HepG2 (cell line): ENCODE results near the gene DIS3L2. TPM values are rescaled to one million over a fixed set of nuclear protein-coding genes. Genes with fewer than 3 reads are reported as not detected.

Source experiments
- ATAC-seq: fragments of 200-7000 bp; cut with Tn5 transposase; 3 replicates; pipeline ENCODE4 v1.9.1; 2020; ENCODE audit warnings: mild to moderate bottlenecking, moderate library complexity
- BruUV-seq: library from RNA; stranded (reverse); fragments of 400-500 nt; replicated peaks from 2 replicates; lab custom pipeline; 2021; lab: Mats Ljungman, UMichigan
- CTCF ChIA-PET: fragments of 300-600 bp; formaldehyde crosslinking; extraction: SDS; loops from one replicate; lab custom pipeline; 2021; ENCODE audit warnings: low total read pairs, inconsistent platforms, low intra/inter-chr PET ratio; lab: Yijun Ruan, JAX
- POLR2A ChIA-PET: fragments of 350-600 bp; sonication (Branson Sonifier 250); formaldehyde crosslinking; loops from one replicate; lab custom pipeline; 2020; ENCODE audit warnings: antibody characterized with exemption, inconsistent platforms; lab: Yijun Ruan, JAX
- DNase-seq: peaks from one replicate; pipeline ENCODE4 v3.0.0-alpha.2; 2015; ENCODE audit warnings: low spot score
- FAIRE-seq: peaks from 3 replicates; lab custom pipeline; 2011; peaks lifted over from hg19 to GRCh38; lab: Jason Lieb, UNC
- H2AFZ ChIP-seq: one replicate; pipeline ENCODE4 v1.6.1; 2011; ENCODE audit warnings: low read length, inconsistent platforms
- H3K27ac ChIP-seq: fragments of 300-600 bp; 3 replicates; pipeline ENCODE4 v1.8.0; 2011; ENCODE audit warnings: mixed run types, mild to moderate bottlenecking, mixed read lengths, low read length, inconsistent platforms; ENCODE audit not compliant: insufficient read depth; ENCODE audit errors: extremely low read length
- H3K27me3 ChIP-seq, 2 experiments: fragments of 200-600 bp in 1 of 2; 2 replicates in 1 of 2; 3 replicates in 1 of 2; pipeline versions ENCODE4 v1.6.0 to v1.8.0; 2011; ENCODE audit warnings: low read length in 2 of 2, mild to moderate bottlenecking in 2 of 2, moderate library complexity in 2 of 2, inconsistent platforms in 1 of 2; ENCODE audit not compliant: insufficient read depth in 2 of 2, control insufficient read depth in 1 of 2
- H3K36me3 ChIP-seq, 2 experiments: fragments of 200-600 bp in 1 of 2; replicated peaks in 1 of 2; 2 replicates in 1 of 2; 3 replicates in 1 of 2; pipeline versions ENCODE4 v1.5.1 to v1.8.0; 2011; ENCODE audit warnings: low read length in 2 of 2, inconsistent platforms in 1 of 2; ENCODE audit not compliant: insufficient read depth in 2 of 2, control insufficient read depth in 1 of 2
- H3K4me1 ChIP-seq: 2 replicates; pipeline ENCODE4 v1.5.1; 2012; ENCODE audit warnings: low read length, inconsistent platforms; ENCODE audit not compliant: insufficient read depth
- H3K4me2 ChIP-seq: 2 replicates; pipeline ENCODE4 v1.6.0; 2011; ENCODE audit warnings: low read depth, low read length, inconsistent platforms
- H3K4me3 ChIP-seq, 3 experiments: fragments of 200-600 bp in 1 of 3; sonication (generic), shearing (Covaris generic) in 1 of 3; replicated peaks in 1 of 3; 2 replicates each; pipeline ENCODE4 v1.5.1; 2011 to 2016; ENCODE audit warnings: low read length in 3 of 3, inconsistent platforms in 2 of 3, low read depth in 2 of 3, mild to moderate bottlenecking in 2 of 3, control low read depth in 1 of 3, mixed read lengths in 1 of 3; ENCODE audit not compliant: insufficient read depth in 1 of 3
- H3K79me2 ChIP-seq: one replicate; pipeline ENCODE4 v1.6.1; 2011; ENCODE audit warnings: low read length, inconsistent platforms; ENCODE audit not compliant: insufficient read depth
- H3K9ac ChIP-seq: 2 replicates; pipeline ENCODE4 v1.6.0; 2011; ENCODE audit warnings: mild to moderate bottlenecking, low read depth, low read length, inconsistent platforms; ENCODE audit not compliant: insufficient read depth
- H3K9me3 ChIP-seq: 2 replicates; pipeline ENCODE4 v1.5.1; 2012; ENCODE audit warnings: mild to moderate bottlenecking, low read length
- H4K20me1 ChIP-seq: 2 replicates; pipeline ENCODE4 v1.6.0; 2011; ENCODE audit warnings: inconsistent platforms, mild to moderate bottlenecking, low read length, moderate library complexity; ENCODE audit not compliant: insufficient read depth
- EZH2 ChIP-seq: conservative IDR thresholded peaks from 2 replicates; pipeline ENCODE4 v1.6.1; 2012; ENCODE audit warnings: mild to moderate bottlenecking, low read depth, low read length, moderate library complexity
- JDP2 ChIP-seq: sonication (generic); formaldehyde crosslinking; IDR thresholded peaks from 2 replicates; pipeline ENCODE4 v1.8.1; 2022; ENCODE audit warnings: missing genetic modification reagents, borderline replicate concordance
- NR1H2 ChIP-seq: sonication (generic); formaldehyde crosslinking; IDR thresholded peaks from 2 replicates; pipeline ENCODE4 v1.8.1; 2022; ENCODE audit warnings: low read depth, missing genetic modification reagents, borderline replicate concordance
- PHF20 ChIP-seq: sonication (generic); formaldehyde crosslinking; IDR thresholded peaks from 2 replicates; pipeline ENCODE4 v1.5.0; 2020; ENCODE audit warnings: mild to moderate bottlenecking, missing genetic modification reagents
- REPIN1 ChIP-seq: sonication (generic); formaldehyde crosslinking; IDR thresholded peaks from 2 replicates; pipeline ENCODE4 v1.8.0; 2022; ENCODE audit warnings: missing genetic modification reagents, low read depth, mild to moderate bottlenecking, borderline replicate concordance
- SMC3 ChIP-seq: IDR thresholded peaks from 2 replicates; pipeline ENCODE4 v1.6.1; 2011; ENCODE audit warnings: low read length, improper control_type of control experiment
- ZC3H13 ChIP-seq: sonication (generic); formaldehyde crosslinking; IDR thresholded peaks from 2 replicates; pipeline ENCODE4 v1.8.1; 2023; ENCODE audit warnings: mild to moderate bottlenecking, missing genetic modification reagents, moderate library complexity
- ZFP41 ChIP-seq: sonication (generic); formaldehyde crosslinking; IDR thresholded peaks from 2 replicates; pipeline ENCODE4 v1.4.0; 2020; ENCODE audit warnings: mild to moderate bottlenecking, missing genetic modification reagents, borderline replicate concordance
- ZFP90 ChIP-seq: sonication (generic); formaldehyde crosslinking; IDR thresholded peaks from 2 replicates; pipeline ENCODE4 v1.8.0; 2022; ENCODE audit warnings: missing genetic modification reagents, mild to moderate bottlenecking, inconsistent platforms, borderline replicate concordance
- ZNF430 ChIP-seq: sonication (generic); formaldehyde crosslinking; IDR thresholded peaks from 2 replicates; pipeline ENCODE4 v1.9.0; 2021; ENCODE audit warnings: mild to moderate bottlenecking, missing genetic modification reagents
- ZNF605 ChIP-seq: sonication (generic); formaldehyde crosslinking; IDR thresholded peaks from 2 replicates; pipeline ENCODE4 v1.8.0; 2022; ENCODE audit warnings: mild to moderate bottlenecking, missing genetic modification reagents
- ZSCAN31 ChIP-seq: sonication (generic); formaldehyde crosslinking; IDR thresholded peaks from 2 replicates; pipeline ENCODE4 v1.5.0; 2020; ENCODE audit warnings: low read depth, mild to moderate bottlenecking, missing genetic modification reagents
- WGBS: methylation state at CpG from one replicate; pipeline ENCODE4 v1.1.6; 2017; ENCODE audit warnings: low lambda C conversion rate; 5-methylcytosine and 5-hydroxymethylcytosine counted together
- in situ Hi-C: cut with HindIII; loops from 2 replicates; pipeline ENCODE4 v1.10.0; 2017; ENCODE audit warnings: low pct_unique_long_range_greater_than_20kb; ENCODE audit not compliant: extremely low pct_ligation_motif_present
- intact Hi-C: fragments of 100-400 bp; cut with micrococcal nuclease; formaldehyde crosslinking; loops from one replicate; pipeline ENCODE4 v1.10.0; 2022; ENCODE audit not compliant: unreplicated experiment
- polyA plus RNA-seq, 8 experiments: library from polyadenylated mRNA; depleted of rRNA in 3 of 8; stranded (reverse) in 7 of 8; unstranded in 1 of 8; fragments of >200 nt; fragmentation: Illumina TruSeq in 4 of 8; extraction: Trizol in 4 of 8; gene quantifications; 2 replicates each; pipeline versions ENCODE4 v1.2.1 to v1.2.3, GENCODE V29; 2011 to 2016; ENCODE audit warnings: low read depth in 4 of 8, missing spikeins in 1 of 8, mixed read lengths in 1 of 8; ENCODE audit not compliant: insufficient read depth in 1 of 8
- total RNA-seq, 5 experiments: library from RNA; depleted of rRNA; stranded (reverse); fragments of >200 nt; fragmentation: Illumina TruSeq; extraction: Trizol; gene quantifications; 2 replicates each; pipeline ENCODE4 v1.2.3, GENCODE V29; 2016; ENCODE audit warnings: low read depth in 1 of 5
- TF ChIP-seq, protein P1 (sequence below): sonication (generic); formaldehyde crosslinking; IDR thresholded peaks from 2 replicates; pipeline ENCODE4 v1.4.0; 2020; ENCODE audit warnings: missing genetic modification reagents
- TF ChIP-seq, protein P2 (sequence below): sonication (generic); formaldehyde crosslinking; IDR thresholded peaks from 2 replicates; pipeline ENCODE4 v1.8.0; 2023; ENCODE audit warnings: mild to moderate bottlenecking, missing genetic modification reagents
- TF ChIP-seq, protein P3 (sequence below): sonication (generic); formaldehyde crosslinking; conservative IDR thresholded peaks from 2 replicates; pipeline ENCODE4 v1.8.1; 2023; ENCODE audit warnings: missing genetic modification reagents

DIS3L2 gene
- total and polyA plus RNA-seq, 2 of the 13 experiments (the other 11 are each of a cell fraction or from before 2014, with no cell fraction given), result 7.0 to 23.9 TPM

DNA sequence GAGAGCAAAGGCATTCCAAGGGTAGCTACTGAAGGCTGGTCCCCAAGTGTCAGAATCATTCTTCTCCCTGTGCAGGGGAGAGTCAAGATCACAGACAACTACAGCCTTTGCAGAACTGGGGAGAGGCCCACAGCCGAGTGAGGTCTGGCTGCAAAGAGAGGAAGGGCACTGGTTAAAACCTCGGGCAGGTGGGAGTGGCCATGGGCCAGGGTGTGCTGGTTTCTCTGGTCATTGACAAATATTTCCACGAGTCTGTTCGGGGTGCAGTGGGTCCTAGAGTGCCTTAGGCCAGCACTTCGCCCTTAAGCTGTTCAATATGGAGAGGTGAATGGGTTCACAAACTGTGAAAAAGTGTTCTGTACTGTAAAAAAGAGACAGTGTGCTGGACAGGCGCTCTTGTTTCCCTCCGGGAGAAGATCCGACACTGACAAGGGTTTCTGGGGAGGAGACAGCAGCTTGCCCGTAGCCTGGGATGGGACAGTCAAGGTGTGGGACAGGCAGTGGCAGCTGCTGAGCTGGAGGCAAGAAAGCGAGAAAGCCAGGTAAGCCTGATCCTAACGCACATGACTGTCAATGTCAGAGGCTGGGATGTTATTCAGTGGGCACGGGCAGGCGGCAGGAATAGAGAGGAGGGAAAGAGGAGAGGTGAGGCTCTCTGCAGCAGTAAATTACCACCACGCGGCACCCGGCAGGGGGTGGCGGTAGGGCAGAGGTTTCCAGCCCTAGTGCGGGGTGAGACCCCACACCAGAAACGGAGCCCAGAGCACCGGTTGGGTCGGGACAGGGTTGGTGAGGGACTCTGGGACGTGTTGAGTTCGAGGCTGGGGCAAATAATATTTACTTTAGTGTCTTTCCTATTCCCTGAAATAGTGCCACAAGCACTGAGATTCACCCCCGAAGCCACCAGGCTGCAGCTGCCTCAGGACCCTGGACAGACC is 37.3 kb upstream of the DIS3L2 start:
- TF ChIP-seq JDP2 (CRISPR knock-in tag), result no peak
- TF ChIP-seq ZC3H13 (CRISPR knock-in tag), result 0 out of 2 replicates have a peak, but pooled peaks have one; percentile 27
- TF ChIP-seq ZNF605 (CRISPR knock-in tag), result 0 out of 2 replicates have a peak, but pooled peaks have one; percentile 6
- TF ChIP-seq, protein P1, sequence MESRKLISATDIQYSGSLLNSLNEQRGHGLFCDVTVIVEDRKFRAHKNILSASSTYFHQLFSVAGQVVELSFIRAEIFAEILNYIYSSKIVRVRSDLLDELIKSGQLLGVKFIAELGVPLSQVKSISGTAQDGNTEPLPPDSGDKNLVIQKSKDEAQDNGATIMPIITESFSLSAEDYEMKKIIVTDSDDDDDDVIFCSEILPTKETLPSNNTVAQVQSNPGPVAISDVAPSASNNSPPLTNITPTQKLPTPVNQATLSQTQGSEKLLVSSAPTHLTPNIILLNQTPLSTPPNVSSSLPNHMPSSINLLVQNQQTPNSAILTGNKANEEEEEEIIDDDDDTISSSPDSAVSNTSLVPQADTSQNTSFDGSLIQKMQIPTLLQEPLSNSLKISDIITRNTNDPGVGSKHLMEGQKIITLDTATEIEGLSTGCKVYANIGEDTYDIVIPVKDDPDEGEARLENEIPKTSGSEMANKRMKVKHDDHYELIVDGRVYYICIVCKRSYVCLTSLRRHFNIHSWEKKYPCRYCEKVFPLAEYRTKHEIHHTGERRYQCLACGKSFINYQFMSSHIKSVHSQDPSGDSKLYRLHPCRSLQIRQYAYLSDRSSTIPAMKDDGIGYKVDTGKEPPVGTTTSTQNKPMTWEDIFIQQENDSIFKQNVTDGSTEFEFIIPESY (CRISPR knock-in tag), result 0 out of 2 replicates have a peak, but pooled peaks have one; percentile 5
- TF ChIP-seq, protein P2, sequence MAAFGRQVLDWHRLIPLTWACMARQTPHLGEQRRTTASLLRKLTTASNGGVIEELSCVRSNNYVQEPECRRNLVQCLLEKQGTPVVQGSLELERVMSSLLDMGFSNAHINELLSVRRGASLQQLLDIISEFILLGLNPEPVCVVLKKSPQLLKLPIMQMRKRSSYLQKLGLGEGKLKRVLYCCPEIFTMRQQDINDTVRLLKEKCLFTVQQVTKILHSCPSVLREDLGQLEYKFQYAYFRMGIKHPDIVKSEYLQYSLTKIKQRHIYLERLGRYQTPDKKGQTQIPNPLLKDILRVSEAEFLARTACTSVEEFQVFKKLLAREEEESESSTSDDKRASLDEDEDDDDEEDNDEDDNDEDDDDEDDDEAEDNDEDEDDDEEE, result no peak
- no peak for TF ChIP-seq PHF20 (CRISPR knock-in tag)
- TF ChIP-seq REPIN1 (CRISPR knock-in tag), result no peak
- TF ChIP-seq, protein P3, sequence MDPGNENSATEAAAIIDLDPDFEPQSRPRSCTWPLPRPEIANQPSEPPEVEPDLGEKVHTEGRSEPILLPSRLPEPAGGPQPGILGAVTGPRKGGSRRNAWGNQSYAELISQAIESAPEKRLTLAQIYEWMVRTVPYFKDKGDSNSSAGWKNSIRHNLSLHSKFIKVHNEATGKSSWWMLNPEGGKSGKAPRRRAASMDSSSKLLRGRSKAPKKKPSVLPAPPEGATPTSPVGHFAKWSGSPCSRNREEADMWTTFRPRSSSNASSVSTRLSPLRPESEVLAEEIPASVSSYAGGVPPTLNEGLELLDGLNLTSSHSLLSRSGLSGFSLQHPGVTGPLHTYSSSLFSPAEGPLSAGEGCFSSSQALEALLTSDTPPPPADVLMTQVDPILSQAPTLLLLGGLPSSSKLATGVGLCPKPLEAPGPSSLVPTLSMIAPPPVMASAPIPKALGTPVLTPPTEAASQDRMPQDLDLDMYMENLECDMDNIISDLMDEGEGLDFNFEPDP (CRISPR knock-in tag), result no peak
- TF ChIP-seq ZNF430, result 0 out of 2 replicates have a peak, but pooled peaks have one; percentile 22
- TF ChIP-seq NR1H2 (CRISPR knock-in tag), result 0 out of 2 replicates have a peak, but pooled peaks have one; percentile 24
- peak; percentile 41; the same call in 1 of the 2 replicates for TF ChIP-seq EZH2
- 0 out of 2 replicates have a peak, but pooled peaks have one; percentile 31 for TF ChIP-seq ZSCAN31
- no peak for TF ChIP-seq ZFP90 (CRISPR knock-in tag)
- TF ChIP-seq ZFP41, result 0 out of 2 replicates have a peak, but pooled peaks have one; percentile 12
- peak; percentile 4; the same call in 1 of the 2 replicates for TF ChIP-seq SMC3
- Histone ChIP-seq H2AFZ (no peak overlapping the region), H3K27ac (no peak overlapping the region), H4K20me1 (no peaks in the 10 kb centered on the region; the same call in 1 of the 2 replicates), H3K4me1 (peaks cover 44% of the 10 kb centered on the region), H3K9ac (no peak overlapping the region), H3K79me2 (no peaks in the 10 kb centered on the region), H3K36me3 (no peaks in the 10 kb centered on the region), H3K4me3 (peak overlapping the region in 2 of 3 experiments; percentile 41 to 75; a peak in 2 of 6 replicates), H3K27me3 (peaks cover 19 to 92% of the 10 kb centered on the region in 2 experiments; a peak in 4 of 5 replicates), H3K9me3 (no peaks in the 10 kb centered on the region), H3K4me2 (peak overlapping the region; percentile 71)
- FAIRE-seq, result no peak
- DNase-seq, result no peak
- POLR2A ChIA-PET, result no interaction called here
- CTCF ChIA-PET, result interaction anchor here (1.1 to 3.1 kb wide), 6 partner anchors 10 to 403 kb away, joined by 3 to 25 read pairs (median 5); no protein-coding TSS in a partner anchor
- 22% methylated on average over 23 of the region's 24 CpGs for WGBS
- intact Hi-C loops, result no loop called here
- in situ Hi-C loops, result loop anchor here (10.0 kb wide), 1 partner anchor 221 kb away; no protein-coding TSS in a partner anchor
- peak; percentile 1; the same call in 2 of the 3 replicates for ATAC-seq
- BruUV-seq, result no TSS peak
